Measurements from ENCODE around the gene TYRO3.

DNA sequence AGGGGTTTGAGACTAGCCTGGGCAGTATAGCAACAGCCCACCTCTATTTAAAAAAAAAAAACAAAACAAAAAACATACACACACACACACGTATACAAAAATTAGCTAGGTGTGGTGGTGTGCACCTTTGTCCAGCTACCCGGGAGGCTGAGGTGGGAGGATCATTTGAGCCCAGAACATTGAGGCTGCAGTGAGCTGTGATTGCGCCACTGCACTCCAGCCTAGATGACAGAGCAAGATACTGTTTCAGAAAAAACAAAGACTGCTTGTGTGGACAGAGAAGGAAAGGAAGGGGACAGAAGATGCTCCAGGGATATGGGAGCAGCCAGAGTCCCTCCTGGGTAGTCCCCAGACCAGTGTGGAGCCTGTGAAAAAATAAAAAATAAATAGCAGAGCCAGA lies 12.9 kb downstream of the TYRO3 start:
- no peak for TF ChIP-seq EZH2 (IDR thresholded peaks at IDR 0.05; ENCODE audit: borderline replicate concordance, insufficient read depth, low read depth, low read length, poor library complexity, severe bottlenecking)
- TF ChIP-seq, protein P1, sequence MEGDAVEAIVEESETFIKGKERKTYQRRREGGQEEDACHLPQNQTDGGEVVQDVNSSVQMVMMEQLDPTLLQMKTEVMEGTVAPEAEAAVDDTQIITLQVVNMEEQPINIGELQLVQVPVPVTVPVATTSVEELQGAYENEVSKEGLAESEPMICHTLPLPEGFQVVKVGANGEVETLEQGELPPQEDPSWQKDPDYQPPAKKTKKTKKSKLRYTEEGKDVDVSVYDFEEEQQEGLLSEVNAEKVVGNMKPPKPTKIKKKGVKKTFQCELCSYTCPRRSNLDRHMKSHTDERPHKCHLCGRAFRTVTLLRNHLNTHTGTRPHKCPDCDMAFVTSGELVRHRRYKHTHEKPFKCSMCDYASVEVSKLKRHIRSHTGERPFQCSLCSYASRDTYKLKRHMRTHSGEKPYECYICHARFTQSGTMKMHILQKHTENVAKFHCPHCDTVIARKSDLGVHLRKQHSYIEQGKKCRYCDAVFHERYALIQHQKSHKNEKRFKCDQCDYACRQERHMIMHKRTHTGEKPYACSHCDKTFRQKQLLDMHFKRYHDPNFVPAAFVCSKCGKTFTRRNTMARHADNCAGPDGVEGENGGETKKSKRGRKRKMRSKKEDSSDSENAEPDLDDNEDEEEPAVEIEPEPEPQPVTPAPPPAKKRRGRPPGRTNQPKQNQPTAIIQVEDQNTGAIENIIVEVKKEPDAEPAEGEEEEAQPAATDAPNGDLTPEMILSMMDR (IDR thresholded peaks at IDR 0.05), result no peak
